Adrenal gland (tissue), 5 donors: Measurements from ENCODE around the gene KLF12.

Experiments
- CTCF ChIP-seq, 6 experiments: fragments of 450-650 bp in 4 of 6; fragments of 200-600 bp in 2 of 6; sonication (generic) in 1 of 6; IDR thresholded peaks; 1 replicate in 5 of 6; 2 replicates in 1 of 6; pipeline versions ENCODE4 v1.5.1 to v1.8.0; 2016 to 2021; ENCODE audit warnings: antibody characterized with exemption in 6 of 6, mild to moderate bottlenecking in 2 of 6, moderate library complexity in 1 of 6
- POLR2A ChIP-seq, 2 donors: fragments of 450-650 bp; IDR thresholded peaks; one replicate each; pipeline ENCODE4 v1.6.1; 2017; ENCODE audit warnings: antibody characterized with exemption in 2 of 2, mild to moderate bottlenecking in 2 of 2, moderate library complexity in 1 of 2
- donor health status: DM: no; HTN: no; CAD: no.

GRCh38 chr13:74182491-74182890, 48.3 kb upstream of the KLF12 start:
- TF ChIP-seq CTCF (IDR thresholded peaks at IDR 0.05): no peak
- TF ChIP-seq POLR2A (IDR thresholded peaks at IDR 0.05): no peak
